Fibroblast of lung (primary cell): ENCODE measurements around the gene DCAF16. TPM values are rescaled to one million over a fixed set of nuclear protein-coding genes. Genes with fewer than 3 reads are reported as not detected.
"Not testable (repeated sequence)": the region's sequence is repeated elsewhere in the genome, so short reads cannot be mapped to it uniquely, and the experiment has no call there.

Source experiments
- DNase-seq, 2 donors: peaks; one replicate each; pipeline versions ENCODE4 v3.0.0 to v3.0.0-alpha.2; 2010; ENCODE audit warnings: low read depth in 2 of 2
- H2AFZ ChIP-seq: 2 replicates; pipeline ENCODE4 v1.5.1; 2012; ENCODE audit warnings: low read length, control low read depth, inconsistent platforms
- H3K27ac ChIP-seq: 2 replicates; pipeline ENCODE4 v1.5.1; 2011; ENCODE audit warnings: low read length, control low read depth; ENCODE audit not compliant: insufficient read depth
- H3K27me3 ChIP-seq: 2 replicates; pipeline ENCODE4 v1.5.1; 2011; ENCODE audit warnings: mild to moderate bottlenecking, low read length; ENCODE audit not compliant: control insufficient read depth, insufficient read depth
- H3K36me3 ChIP-seq: 2 replicates; pipeline ENCODE4 v1.5.1; 2011; ENCODE audit warnings: low read length; ENCODE audit not compliant: control insufficient read depth, insufficient read depth
- H3K4me1 ChIP-seq: 2 replicates; pipeline ENCODE4 v1.5.1; 2011; ENCODE audit warnings: low read length; ENCODE audit not compliant: control insufficient read depth, insufficient read depth; ENCODE audit errors: extremely low read depth
- H3K4me2 ChIP-seq: 2 replicates; pipeline ENCODE4 v1.5.1; 2011; ENCODE audit warnings: low read length, control low read depth; ENCODE audit not compliant: insufficient read depth; ENCODE audit errors: extremely low read depth
- H3K4me3 ChIP-seq, 4 experiments: fragments of 200-600 bp in 1 of 4; sonication (generic) in 1 of 4; replicated peaks in 1 of 4; 2 replicates each; pipeline ENCODE4 v1.5.1; 2011 to 2016; ENCODE audit warnings: low read length in 4 of 4, low read depth in 3 of 4, mild to moderate bottlenecking in 3 of 4, control low read depth in 2 of 4, inconsistent platforms in 1 of 4, mixed read lengths in 1 of 4; ENCODE audit not compliant: insufficient read depth in 1 of 4; ENCODE audit errors: control extremely low read depth in 1 of 4
- H3K79me2 ChIP-seq: 2 replicates; pipeline ENCODE4 v1.5.1; 2012; ENCODE audit warnings: mild to moderate bottlenecking, low read length, inconsistent platforms; ENCODE audit not compliant: control insufficient read depth, insufficient read depth
- H3K9ac ChIP-seq: 2 replicates; pipeline ENCODE4 v1.5.1; 2011; ENCODE audit warnings: mild to moderate bottlenecking, low read length, control low read depth; ENCODE audit not compliant: insufficient read depth
- H3K9me3 ChIP-seq: 2 replicates; pipeline ENCODE4 v1.5.1; 2012; ENCODE audit warnings: low read depth, low read length; ENCODE audit not compliant: control insufficient read depth, insufficient read depth
- H4K20me1 ChIP-seq: 2 replicates; pipeline ENCODE4 v1.5.1; 2011; ENCODE audit warnings: low read length; ENCODE audit not compliant: control insufficient read depth, insufficient read depth; ENCODE audit errors: extremely low read depth
- CTCF ChIP-seq, 2 donors: IDR thresholded peaks in 1 of 2; conservative IDR thresholded peaks in 1 of 2; 1 replicate in 1 of 2; 2 replicates in 1 of 2; pipeline ENCODE4 v1.5.1; 2011 to 2012; ENCODE audit warnings: low read length in 2 of 2, control low read depth in 1 of 2, inconsistent platforms in 1 of 2, low read depth in 1 of 2, mild to moderate bottlenecking in 1 of 2
- EZH2 ChIP-seq: IDR thresholded peaks from 2 replicates; pipeline ENCODE4 v1.5.1; 2012; ENCODE audit warnings: low read length, control low read depth, mild to moderate bottlenecking; ENCODE audit errors: missing control alignments
- polyA plus RNA-seq, 2 donors: library from polyadenylated mRNA; depleted of rRNA in 1 of 2; stranded (reverse) in 1 of 2; unstranded in 1 of 2; fragments of >200 nt; gene quantifications; 2 replicates each; pipeline ENCODE4 v1.2.1, GENCODE V29; 2011 to 2012; ENCODE audit warnings: missing spikeins in 1 of 2
- total RNA-seq: library from RNA; depleted of rRNA; stranded (reverse); fragments of >200 nt; gene quantifications from 2 replicates; pipeline ENCODE4 v1.2.1, GENCODE V29; 2014

The DCAF16 gene
- total and polyA plus RNA-seq, 2 donors (not counting 1 experiment from before 2014, with no cell fraction given), result 20.0 to 25.4 TPM

GRCh38 chr4:17854036-17854435, 43.5 kb upstream of the DCAF16 start:
- no peak overlapping the region for H3K27ac ChIP-seq
- H3K9me3 ChIP-seq, result no peaks in the 10 kb centered on the region
- no peak overlapping the region for H2AFZ ChIP-seq
- no peaks in the 10 kb centered on the region for H3K36me3 ChIP-seq
- no peaks in the 10 kb centered on the region for H4K20me1 ChIP-seq
- no peaks in the 10 kb centered on the region for H3K79me2 ChIP-seq
- no peak overlapping the region for H3K4me3 ChIP-seq
- H3K4me1 ChIP-seq, result no peaks in the 10 kb centered on the region
- TF ChIP-seq EZH2 (no peak), CTCF (conservative IDR thresholded peaks at IDR 0.05 in 1 of 2, IDR thresholded peaks at IDR 0.05 in 1 of 2; ENCODE audit: low read depth in 1 of 2, low read length in 2 of 2) (no peak)
- no peak overlapping the region for H3K4me2 ChIP-seq
- H3K9ac ChIP-seq, result no peak overlapping the region
- no peaks in the 10 kb centered on the region for H3K27me3 ChIP-seq
- peak in 1 of 2 donors; percentile 14 for DNase-seq

GRCh38 chr4:17851959-17852358, 41.4 kb upstream of the DCAF16 start:
- no peaks in the 10 kb centered on the region for H3K9me3 ChIP-seq
- H3K9ac ChIP-seq, result no peak overlapping the region

GRCh38 chr4:17850295-17850694, 39.7 kb upstream of the DCAF16 start:
- H3K79me2 ChIP-seq, H3K4me2 ChIP-seq, H3K9me3 ChIP-seq: not testable (repeated sequence)

More at GRCh38 chr4:17851959-17852358, 41.4 kb upstream of the DCAF16 start:
- Histone ChIP-seq H2AFZ (no peak overlapping the region), H3K36me3 (no peaks in the 10 kb centered on the region), H4K20me1 (no peaks in the 10 kb centered on the region), H3K79me2 (no peaks in the 10 kb centered on the region), H3K4me1 (no peaks in the 10 kb centered on the region), H3K27me3 (no peaks in the 10 kb centered on the region), H3K27ac (no peak overlapping the region), H3K4me3 (no peak overlapping the region), H3K4me2 (no peak overlapping the region)
- no peak for DNase-seq
- no peak for TF ChIP-seq CTCF (conservative IDR thresholded peaks at IDR 0.05 in 1 of 2, IDR thresholded peaks at IDR 0.05 in 1 of 2; ENCODE audit: low read depth in 1 of 2, low read length in 2 of 2)
- no peak for TF ChIP-seq EZH2

More at GRCh38 chr4:17850295-17850694, 39.7 kb upstream of the DCAF16 start:
- H3K4me1 ChIP-seq, H3K9ac ChIP-seq, H2AFZ ChIP-seq, H4K20me1 ChIP-seq, H3K36me3 ChIP-seq, H3K27ac ChIP-seq, H3K4me3 ChIP-seq, DNase-seq, H3K27me3 ChIP-seq: not testable (repeated sequence)
